Neural cell (in vitro differentiated cells): ENCODE data around the gene NDUFA11. TPM values are rescaled to one million over a fixed set of nuclear protein-coding genes. Genes with fewer than 3 reads are reported as not detected.

Experiments used
- H2AFZ ChIP-seq: fragments of 200-600, 300-800 bp; sonication (generic), shearing (Covaris generic); 2 replicates; pipeline ENCODE4 v1.6.0; 2014; ENCODE audit warnings: low read depth, mild to moderate bottlenecking, antibody characterized with exemption, low read length, moderate library complexity
- H3F3A ChIP-seq: fragments of 200-600 bp; shearing (Covaris generic); 2 replicates; pipeline ENCODE4 v1.6.1; 2016; ENCODE audit warnings: mild to moderate bottlenecking, moderate library complexity, mixed read lengths, antibody characterized with exemption, low read length; ENCODE audit not compliant: insufficient read depth, poor library complexity, severe bottlenecking
- H3K27ac ChIP-seq: fragments of 200-600, 300-800 bp; sonication (generic), shearing (Covaris generic); 2 replicates; pipeline ENCODE4 v1.5.1; 2014; ENCODE audit warnings: mild to moderate bottlenecking, low read length, moderate library complexity
- H3K27me3 ChIP-seq: fragments of 300-800, 200-600 bp; sonication (generic), shearing (Covaris generic); 2 replicates; pipeline ENCODE4 v1.6.0; 2014; ENCODE audit warnings: mild to moderate bottlenecking, low read depth, low read length, moderate library complexity; ENCODE audit not compliant: insufficient read depth
- H3K36me3 ChIP-seq: fragments of 300-800, 200-600 bp; sonication (generic), shearing (Covaris generic); 2 replicates; pipeline ENCODE4 v1.5.1; 2014; ENCODE audit warnings: mild to moderate bottlenecking, antibody characterized with exemption, low read length, moderate library complexity; ENCODE audit not compliant: insufficient read depth
- H3K4me2 ChIP-seq: fragments of 300-800, 200-600 bp; sonication (generic), shearing (Covaris generic); 2 replicates; pipeline ENCODE4 v1.6.0; 2014; ENCODE audit warnings: mild to moderate bottlenecking, low read length
- H3K4me3 ChIP-seq: fragments of 300-800, 200-600 bp; sonication (generic), shearing (Covaris generic); 2 replicates; pipeline ENCODE4 v1.5.1; 2014; ENCODE audit warnings: mild to moderate bottlenecking, low read length, moderate library complexity
- H3K79me2 ChIP-seq: fragments of 200-600 bp; shearing (Covaris generic); replicated peaks from 2 replicates; pipeline ENCODE4 v1.6.0; 2014; ENCODE audit warnings: mild to moderate bottlenecking, low read length, moderate library complexity; ENCODE audit not compliant: insufficient read depth
- H3K9ac ChIP-seq: fragments of 300-800, 200-600 bp; sonication (generic), shearing (Covaris generic); 2 replicates; pipeline ENCODE4 v1.6.1; 2016; ENCODE audit warnings: mild to moderate bottlenecking, low read length, mixed read lengths
- H3K9me2 ChIP-seq: fragments of 200-600 bp; shearing (Covaris generic); 2 replicates; pipeline ENCODE4 v1.6.1; 2016; ENCODE audit warnings: mild to moderate bottlenecking, low read length, mixed read lengths; ENCODE audit not compliant: insufficient read depth
- H3K9me3 ChIP-seq: fragments of 200-600, 300-800 bp; sonication (generic), shearing (Covaris generic); 2 replicates; pipeline ENCODE4 v1.6.1; 2016; ENCODE audit warnings: mild to moderate bottlenecking, mixed run types, low read length, moderate library complexity, mixed read lengths
- H4K20me1 ChIP-seq: fragments of 200-600 bp; shearing (Covaris generic); 2 replicates; pipeline ENCODE4 v1.6.1; 2016; ENCODE audit warnings: mild to moderate bottlenecking, mixed run types; ENCODE audit not compliant: insufficient read depth
- CTCF ChIP-seq: fragments of 450-650 bp; IDR thresholded peaks from 2 replicates; pipeline ENCODE4 v1.5.1; 2014; ENCODE audit warnings: antibody characterized with exemption, mild to moderate bottlenecking, moderate library complexity; ENCODE audit not compliant: poor library complexity, severe bottlenecking
- EP300 ChIP-seq: fragments of 450-650 bp; conservative IDR thresholded peaks from 2 replicates; pipeline ENCODE4 v1.6.1; 2014; ENCODE audit warnings: antibody characterized with exemption, mild to moderate bottlenecking, moderate library complexity; ENCODE audit not compliant: poor library complexity, severe bottlenecking
- EZH2 ChIP-seq: fragments of 200-600, 300-800 bp; shearing (Covaris generic), sonication (generic); IDR thresholded peaks from 2 replicates; pipeline ENCODE4 v1.6.1; 2014; ENCODE audit warnings: antibody characterized with exemption, low read length, borderline replicate concordance, mild to moderate bottlenecking; ENCODE audit not compliant: insufficient read depth, poor library complexity, severe bottlenecking
- MXI1 ChIP-seq: fragments of 450-650 bp; conservative IDR thresholded peaks from 2 replicates; pipeline ENCODE4 v1.6.1; 2014; ENCODE audit warnings: antibody characterized with exemption, mild to moderate bottlenecking; ENCODE audit not compliant: poor library complexity, severe bottlenecking
- POLR2AphosphoS5 ChIP-seq: IDR thresholded peaks from 2 replicates; pipeline ENCODE4 v1.6.1; 2012
- RAD21 ChIP-seq: fragments of 450-650 bp; conservative IDR thresholded peaks from 2 replicates; pipeline ENCODE4 v1.6.1; 2014; ENCODE audit warnings: antibody characterized with exemption, mild to moderate bottlenecking, moderate library complexity
- REST ChIP-seq: IDR thresholded peaks from 2 replicates; pipeline ENCODE4 v1.6.1; 2012; ENCODE audit warnings: borderline replicate concordance
- SMC3 ChIP-seq: fragments of 450-650 bp; conservative IDR thresholded peaks from 2 replicates; pipeline ENCODE4 v1.6.1; 2014; ENCODE audit warnings: antibody characterized with exemption, mild to moderate bottlenecking, moderate library complexity; ENCODE audit not compliant: poor library complexity
- TAF1 ChIP-seq: IDR thresholded peaks from 2 replicates; pipeline ENCODE4 v1.6.1; 2012; ENCODE audit warnings: low read depth
- polyA plus RNA-seq: library from polyadenylated mRNA; depleted of rRNA; stranded (reverse); fragments of >200 nt; gene quantifications from 2 replicates; pipeline ENCODE4 v1.2.3, GENCODE V29; 2014

NDUFA11 gene
- polyA plus RNA-seq, 1 donor from 2014 or later, result 594 TPM

GRCh38 chr19:5895409-5895808 is 8.2 kb downstream of the NDUFA11 start:
- H3K9me3 ChIP-seq, result no peaks in the 10 kb centered on the region
- H3K4me2 ChIP-seq, result no peak overlapping the region
- H3K79me2 ChIP-seq, result peaks cover 7% of the 10 kb centered on the region
- no peak overlapping the region for H2AFZ ChIP-seq
- H3K9ac ChIP-seq, result no peak overlapping the region
- no peaks in the 10 kb centered on the region for H3F3A ChIP-seq
- H4K20me1 ChIP-seq, result no peaks in the 10 kb centered on the region
- no peak overlapping the region for H3K27ac ChIP-seq
- H3K27me3 ChIP-seq, result no peaks in the 10 kb centered on the region
- no peak for TF ChIP-seq RAD21
- no peak for TF ChIP-seq MXI1
- TF ChIP-seq TAF1, result no peak
- no peak for TF ChIP-seq POLR2AphosphoS5
- H3K4me3 ChIP-seq, result no peak overlapping the region
- H3K9me2 ChIP-seq, result no peaks in the 10 kb centered on the region
- H3K36me3 ChIP-seq, result no peaks in the 10 kb centered on the region

GRCh38 chr19:5894704-5895349 is 8.8 kb downstream of the NDUFA11 start:
- Histone ChIP-seq H3K9ac (no peak overlapping the region), H3K9me2 (no peaks in the 10 kb centered on the region), H4K20me1 (no peaks in the 10 kb centered on the region), H3F3A (no peaks in the 10 kb centered on the region), H2AFZ (no peak overlapping the region), H3K4me3 (no peak overlapping the region), H3K36me3 (no peaks in the 10 kb centered on the region), H3K27me3 (no peaks in the 10 kb centered on the region), H3K4me2 (no peak overlapping the region), H3K9me3 (no peaks in the 10 kb centered on the region), H3K79me2 (peaks cover under 1% of the 10 kb centered on the region), H3K27ac (no peak overlapping the region)
- TF ChIP-seq RAD21 (no peak), CTCF (no peak), EP300 (no peak), TAF1 (no peak), MXI1 (no peak), REST (no peak), POLR2AphosphoS5 (no peak), SMC3 (no peak), EZH2 (no peak)
